ENCODE measurements around the gene DRGX.

The DRGX gene

DNA sequence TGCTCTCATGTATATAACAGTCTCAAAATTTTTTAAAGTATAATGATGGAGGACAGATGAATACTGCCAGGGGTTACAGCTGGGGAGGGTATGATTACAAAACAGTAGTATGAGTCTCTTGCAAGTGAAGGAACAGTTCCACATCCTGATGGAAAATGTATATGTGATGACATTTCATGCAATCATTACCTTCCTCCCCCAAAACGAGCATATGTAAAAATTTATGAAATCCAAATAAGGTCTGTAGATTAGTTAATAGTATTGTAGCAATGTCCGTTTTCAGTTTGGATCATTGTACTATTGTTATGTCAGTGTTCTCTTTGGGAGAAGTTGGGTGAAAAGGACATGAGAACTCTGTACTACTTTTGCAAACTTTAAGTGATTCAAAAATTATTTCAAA lies 38.0 kb downstream of the DRGX start:
- TF ChIP-seq, protein P1, sequence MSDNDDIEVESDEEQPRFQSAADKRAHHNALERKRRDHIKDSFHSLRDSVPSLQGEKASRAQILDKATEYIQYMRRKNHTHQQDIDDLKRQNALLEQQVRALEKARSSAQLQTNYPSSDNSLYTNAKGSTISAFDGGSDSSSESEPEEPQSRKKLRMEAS (IDR thresholded peaks at IDR 0.05; ENCODE audit: low read depth, low read length): no peak
- TF ChIP-seq, protein P2, sequence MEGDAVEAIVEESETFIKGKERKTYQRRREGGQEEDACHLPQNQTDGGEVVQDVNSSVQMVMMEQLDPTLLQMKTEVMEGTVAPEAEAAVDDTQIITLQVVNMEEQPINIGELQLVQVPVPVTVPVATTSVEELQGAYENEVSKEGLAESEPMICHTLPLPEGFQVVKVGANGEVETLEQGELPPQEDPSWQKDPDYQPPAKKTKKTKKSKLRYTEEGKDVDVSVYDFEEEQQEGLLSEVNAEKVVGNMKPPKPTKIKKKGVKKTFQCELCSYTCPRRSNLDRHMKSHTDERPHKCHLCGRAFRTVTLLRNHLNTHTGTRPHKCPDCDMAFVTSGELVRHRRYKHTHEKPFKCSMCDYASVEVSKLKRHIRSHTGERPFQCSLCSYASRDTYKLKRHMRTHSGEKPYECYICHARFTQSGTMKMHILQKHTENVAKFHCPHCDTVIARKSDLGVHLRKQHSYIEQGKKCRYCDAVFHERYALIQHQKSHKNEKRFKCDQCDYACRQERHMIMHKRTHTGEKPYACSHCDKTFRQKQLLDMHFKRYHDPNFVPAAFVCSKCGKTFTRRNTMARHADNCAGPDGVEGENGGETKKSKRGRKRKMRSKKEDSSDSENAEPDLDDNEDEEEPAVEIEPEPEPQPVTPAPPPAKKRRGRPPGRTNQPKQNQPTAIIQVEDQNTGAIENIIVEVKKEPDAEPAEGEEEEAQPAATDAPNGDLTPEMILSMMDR (IDR thresholded peaks at IDR 0.05; ENCODE audit: low read depth, low read length): no peak
- TF ChIP-seq POLR2A (IDR thresholded peaks at IDR 0.05; ENCODE audit: extremely low read depth, insufficient read length) (no peak), MYC (IDR thresholded peaks at IDR 0.05; ENCODE audit: low read depth, low read length) (no peak)
- DNase-seq (ENCODE audit: low read depth): no peak
- no peak overlapping the region for H3K4me3 ChIP-seq (ENCODE audit: low read depth, low read length)

DNA sequence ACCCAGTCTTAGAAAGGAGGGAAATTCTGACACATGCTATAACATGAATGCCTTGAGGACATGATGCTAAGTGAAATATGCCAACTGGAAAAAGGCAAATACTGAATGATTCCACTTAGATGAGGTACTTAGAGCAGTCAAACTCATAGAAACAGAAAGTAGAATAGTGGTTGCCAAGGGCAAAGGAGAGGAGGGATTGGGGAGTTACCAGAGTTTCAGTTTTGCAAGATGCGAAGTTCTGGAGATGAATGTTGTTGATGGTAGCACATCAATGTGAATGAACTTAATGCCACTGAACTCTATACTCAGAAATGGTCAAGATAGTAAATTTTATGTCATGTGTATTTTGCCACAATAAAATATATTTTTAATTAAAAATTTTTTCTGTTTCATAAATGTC lies 38.9 kb downstream of the DRGX start:
- H3K4me3 ChIP-seq (ENCODE audit: low read depth, low read length): no peak overlapping the region
- no peak for DNase-seq (ENCODE audit: low read depth)
- TF ChIP-seq MYC (IDR thresholded peaks at IDR 0.05; ENCODE audit: low read depth, low read length): no peak
- TF ChIP-seq POLR2A (IDR thresholded peaks at IDR 0.05; ENCODE audit: extremely low read depth, insufficient read length): no peak
- TF ChIP-seq, protein P1 (IDR thresholded peaks at IDR 0.05; ENCODE audit: low read depth, low read length): no peak
- TF ChIP-seq, protein P2 (IDR thresholded peaks at IDR 0.05; ENCODE audit: low read depth, low read length): no peak

DNA sequence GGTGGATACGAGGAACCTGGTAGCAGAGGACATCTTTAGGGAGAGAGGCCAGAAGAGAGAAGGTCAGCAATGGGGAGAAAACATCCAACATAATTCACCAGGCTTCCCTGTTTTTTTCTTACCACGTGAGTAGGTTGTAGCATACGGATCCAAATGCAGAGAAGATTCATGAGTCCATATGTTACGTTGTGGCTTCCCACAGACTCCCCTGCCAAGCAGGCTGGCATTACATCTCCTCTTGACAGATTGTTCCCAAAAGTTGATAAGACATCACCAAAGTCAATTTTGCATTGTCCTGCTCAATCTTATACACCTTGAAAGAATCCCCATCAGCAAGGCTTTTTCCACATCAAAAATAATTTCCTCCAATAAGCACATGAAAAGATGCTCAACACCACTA lies 39.7 kb downstream of the DRGX start:
- no peak overlapping the region for H3K4me3 ChIP-seq (ENCODE audit: low read depth, low read length)
- TF ChIP-seq, protein P1 (IDR thresholded peaks at IDR 0.05; ENCODE audit: low read depth, low read length): no peak
- TF ChIP-seq, protein P2 (IDR thresholded peaks at IDR 0.05; ENCODE audit: low read depth, low read length): no peak
- TF ChIP-seq POLR2A (IDR thresholded peaks at IDR 0.05; ENCODE audit: extremely low read depth, insufficient read length): no peak
- TF ChIP-seq MYC (IDR thresholded peaks at IDR 0.05; ENCODE audit: low read depth, low read length): no peak
- no peak for DNase-seq (ENCODE audit: low read depth)

DNA sequence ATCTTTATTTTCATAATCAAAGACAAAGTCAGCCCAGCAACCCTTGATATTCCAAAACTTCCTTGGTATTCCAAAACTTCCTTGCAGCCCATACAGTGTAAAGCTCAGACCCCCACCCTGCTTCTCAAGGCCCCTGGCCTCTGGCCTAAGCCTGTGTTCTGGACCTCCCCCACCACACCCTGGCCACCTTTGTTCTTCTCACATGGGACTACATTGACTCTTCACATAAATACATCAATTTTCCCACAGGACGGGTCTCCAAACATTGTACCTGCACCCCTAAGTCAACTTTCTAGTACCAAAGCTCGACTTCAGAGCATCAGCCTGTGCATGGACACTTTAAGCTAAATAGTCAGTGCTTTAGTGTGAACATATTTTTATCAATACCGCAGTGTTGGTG lies 40.7 kb downstream of the DRGX start:
- H3K4me3 ChIP-seq (ENCODE audit: low read depth, low read length): no peak overlapping the region
- TF ChIP-seq MYC (IDR thresholded peaks at IDR 0.05; ENCODE audit: low read depth, low read length) (no peak), POLR2A (IDR thresholded peaks at IDR 0.05; ENCODE audit: extremely low read depth, insufficient read length) (no peak)
- TF ChIP-seq, protein P1 (IDR thresholded peaks at IDR 0.05; ENCODE audit: low read depth, low read length): no peak
- TF ChIP-seq, protein P2 (IDR thresholded peaks at IDR 0.05; ENCODE audit: low read depth, low read length): no peak
- no peak for DNase-seq (ENCODE audit: low read depth)

DNA sequence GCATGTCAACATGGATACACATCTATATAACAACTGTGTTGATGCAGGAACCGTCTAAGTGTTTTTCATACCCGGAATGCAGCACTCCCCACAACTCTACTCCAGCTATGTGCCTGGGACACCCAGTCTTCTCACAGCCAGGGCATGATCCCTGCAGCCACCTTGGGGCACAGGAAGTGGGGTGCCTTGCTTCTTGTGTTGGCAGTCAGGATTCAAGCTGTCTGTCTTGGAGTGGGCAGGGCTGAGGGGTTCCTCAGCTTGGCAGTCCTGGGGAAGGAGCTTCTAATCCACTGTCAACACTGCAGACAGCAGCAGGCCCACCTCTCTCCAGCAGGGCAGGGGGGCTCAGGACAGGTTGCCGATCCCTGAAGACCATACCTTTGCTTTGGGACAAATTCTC lies 41.3 kb downstream of the DRGX start:
- no peak overlapping the region for H3K4me3 ChIP-seq (ENCODE audit: low read depth, low read length)
- DNase-seq (ENCODE audit: low read depth): no peak
- TF ChIP-seq POLR2A (IDR thresholded peaks at IDR 0.05; ENCODE audit: extremely low read depth, insufficient read length): no peak
- TF ChIP-seq, protein P2 (IDR thresholded peaks at IDR 0.05; ENCODE audit: low read depth, low read length): no peak
- TF ChIP-seq, protein P1 (IDR thresholded peaks at IDR 0.05; ENCODE audit: low read depth, low read length): no peak

Data from NB4 (cell line).